ENCODE measurements around the gene ARHGEF10L.

Gene ARHGEF10L

DNA sequence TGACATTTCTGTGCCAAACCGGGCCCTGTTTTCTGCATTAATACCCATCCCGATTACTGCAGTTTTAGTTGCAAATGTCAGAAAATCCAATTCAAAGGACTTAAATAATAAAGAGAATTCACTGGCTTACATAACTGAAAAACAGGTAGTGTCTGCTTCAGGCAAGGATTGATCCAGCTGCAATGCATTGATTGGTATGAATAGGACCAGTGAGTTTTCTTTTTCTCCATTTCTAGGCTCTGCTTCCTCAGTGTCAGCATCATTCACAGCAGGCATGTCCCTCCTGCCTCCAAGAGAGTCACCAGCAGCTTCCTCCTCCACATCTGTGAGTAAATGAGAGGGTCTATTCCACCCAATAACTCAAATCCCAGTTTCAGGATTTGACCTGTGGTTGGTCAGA is 181.9 kb downstream of the ARHGEF10L start:
- peaks cover 20% of the 10 kb centered on the region for H3K27me3 Mint-ChIP-seq
- no peak overlapping the region for H3K4me3 Mint-ChIP-seq
- no peaks in the 10 kb centered on the region for H3K4me1 Mint-ChIP-seq (ENCODE audit: low read depth)

DNA sequence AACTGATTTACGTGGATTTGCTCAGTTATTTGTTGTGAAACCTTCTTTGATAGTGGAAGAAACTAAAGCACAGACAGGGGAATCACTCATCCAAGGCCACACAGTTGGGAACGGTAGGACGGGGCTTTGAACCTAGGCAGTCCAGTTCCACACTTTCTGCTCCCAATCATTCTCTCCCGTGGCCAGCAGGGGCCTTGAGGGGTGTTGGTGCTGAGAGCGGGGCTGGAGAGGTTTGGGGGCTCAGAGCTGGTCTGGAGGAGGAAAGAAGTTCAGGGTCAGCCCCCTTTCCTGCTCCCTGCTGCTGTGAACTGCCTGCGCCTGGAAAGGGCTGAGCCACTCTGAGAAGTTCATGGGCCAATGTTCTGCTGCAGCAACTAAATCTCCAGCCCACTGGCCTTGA is 184.2 kb downstream of the ARHGEF10L start:
- H3K27ac Mint-ChIP-seq = no peak overlapping the region
- H3K36me3 Mint-ChIP-seq (ENCODE audit: low read depth) = no peaks in the 10 kb centered on the region
- peaks cover 17% of the 10 kb centered on the region for H3K27me3 Mint-ChIP-seq
- intact Hi-C loops (cut with micrococcal nuclease) = no loop called here
- no peak overlapping the region for H3K4me3 Mint-ChIP-seq
- H3K9me3 Mint-ChIP-seq = peaks cover 14% of the 10 kb centered on the region
- H3K4me1 Mint-ChIP-seq (ENCODE audit: low read depth) = no peaks in the 10 kb centered on the region

More for the DNA sequence above, 181.9 kb downstream of the ARHGEF10L start:
- H3K27ac Mint-ChIP-seq = no peak overlapping the region
- intact Hi-C loops (cut with micrococcal nuclease) = no loop called here
- H3K9me3 Mint-ChIP-seq = no peaks in the 10 kb centered on the region
- no peaks in the 10 kb centered on the region for H3K36me3 Mint-ChIP-seq (ENCODE audit: low read depth)

DNA sequence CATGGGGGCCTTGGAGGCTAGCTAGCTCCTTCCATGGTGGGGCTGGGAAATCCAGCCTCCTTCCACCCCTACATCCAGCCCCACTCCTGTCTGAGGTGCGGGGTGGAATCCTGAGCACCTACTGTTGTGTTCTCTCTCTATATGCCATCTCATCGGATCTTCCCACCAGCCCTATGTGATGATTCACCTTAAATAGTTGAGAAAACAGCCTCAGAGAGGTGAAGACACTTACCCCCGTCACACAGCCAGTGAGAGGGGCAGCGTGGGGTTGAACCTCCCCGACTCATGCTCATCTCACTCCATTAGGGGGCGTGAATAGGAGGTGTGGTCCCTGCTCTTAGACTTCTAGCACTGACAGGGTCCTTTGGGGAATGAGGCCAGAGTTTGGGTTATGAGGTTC is 184.7 kb downstream of the ARHGEF10L start:
- Mint-ChIP-seq H3K36me3 (ENCODE audit: low read depth) (no peaks in the 10 kb centered on the region), H3K4me3 (no peak overlapping the region), H3K27ac (no peak overlapping the region), H3K4me1 (ENCODE audit: low read depth) (no peaks in the 10 kb centered on the region), H3K9me3 (peaks cover 14% of the 10 kb centered on the region), H3K27me3 (peaks cover 17% of the 10 kb centered on the region)
- intact Hi-C loops (cut with micrococcal nuclease) = no loop called here

DNA sequence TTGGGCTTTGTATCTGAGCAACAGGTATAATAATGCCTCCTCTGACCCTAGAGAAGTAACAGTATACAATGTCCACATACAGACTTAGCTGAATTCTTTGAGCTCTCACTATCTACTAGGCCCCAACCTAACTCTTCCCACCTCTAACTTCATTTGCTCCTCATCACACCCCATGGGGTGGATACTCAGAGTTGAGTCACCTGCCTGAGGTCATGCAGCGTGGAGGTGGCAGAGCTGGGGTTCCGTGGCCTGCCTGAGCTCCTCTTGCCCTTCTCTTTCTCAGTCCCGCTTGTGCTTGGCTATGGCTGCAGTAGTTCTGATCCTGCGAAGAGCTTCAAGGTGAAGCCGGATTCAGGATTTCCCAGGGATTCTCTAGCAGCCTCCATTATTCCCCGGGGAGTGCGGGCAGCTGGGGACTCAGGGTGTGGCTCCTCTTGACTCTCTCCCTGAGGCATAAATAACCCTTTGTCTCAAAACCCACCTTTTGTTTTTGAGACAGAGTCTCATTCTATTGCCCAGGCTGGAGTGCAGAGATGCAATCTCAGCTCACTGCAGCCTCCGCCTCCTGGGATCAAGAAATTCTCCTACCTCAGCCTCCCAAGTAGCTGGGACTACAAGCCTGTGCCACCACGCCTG is 185.7 kb downstream of the ARHGEF10L start:
- Mint-ChIP-seq H3K27me3 (peaks cover 17% of the 10 kb centered on the region), H3K36me3 (ENCODE audit: low read depth) (no peaks in the 10 kb centered on the region), H3K4me1 (ENCODE audit: low read depth) (no peaks in the 10 kb centered on the region), H3K4me3 (no peak overlapping the region), H3K9me3 (peaks cover 14% of the 10 kb centered on the region), H3K27ac (no peak overlapping the region)
- intact Hi-C loops (cut with micrococcal nuclease) = no loop called here

DNA sequence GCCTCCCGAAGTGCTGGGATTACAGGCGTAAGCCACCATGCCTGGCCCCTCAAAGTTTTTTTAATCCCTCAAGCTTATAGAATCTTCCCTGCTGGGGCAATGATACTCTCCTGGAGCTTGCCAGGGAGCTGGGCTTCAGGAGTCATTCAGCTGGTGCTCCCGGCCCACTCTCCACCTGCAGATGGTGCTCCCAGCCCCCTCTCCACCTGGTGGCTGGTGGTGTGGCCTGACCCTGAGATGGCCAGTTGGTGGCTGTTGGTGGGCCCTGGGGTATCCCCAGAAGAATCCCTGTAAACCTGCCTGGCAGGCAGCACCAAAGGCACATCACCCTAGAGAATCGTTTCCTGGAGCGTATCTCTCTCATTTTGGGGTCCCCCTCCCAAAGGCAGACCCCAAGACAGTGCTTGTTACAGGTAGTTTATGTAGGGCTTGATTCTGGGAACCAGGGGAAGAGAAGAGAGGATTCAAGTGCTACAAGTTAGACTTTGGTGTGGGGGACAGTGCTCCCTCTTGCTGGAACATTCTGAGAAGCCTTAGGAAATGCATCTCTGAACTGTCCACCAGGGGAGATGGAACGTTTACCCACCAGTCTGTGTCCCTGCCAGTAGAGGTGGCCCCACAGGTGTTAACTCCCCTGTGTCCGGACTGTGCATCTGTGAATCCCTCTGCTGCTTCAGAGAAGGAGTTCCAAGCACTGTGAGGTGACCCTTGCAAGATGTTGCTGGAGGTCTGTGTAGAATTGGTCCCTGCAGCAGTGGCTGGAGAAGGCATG is 186.5 kb downstream of the ARHGEF10L start:
- peaks cover 14% of the 10 kb centered on the region for H3K9me3 Mint-ChIP-seq
- H3K27me3 Mint-ChIP-seq = peaks cover 17% of the 10 kb centered on the region
- no peaks in the 10 kb centered on the region for H3K36me3 Mint-ChIP-seq (ENCODE audit: low read depth)
- intact Hi-C loops (cut with micrococcal nuclease) = no loop called here
- H3K4me1 Mint-ChIP-seq (ENCODE audit: low read depth) = no peaks in the 10 kb centered on the region
- no peak overlapping the region for H3K4me3 Mint-ChIP-seq
- no peak overlapping the region for H3K27ac Mint-ChIP-seq

DNA sequence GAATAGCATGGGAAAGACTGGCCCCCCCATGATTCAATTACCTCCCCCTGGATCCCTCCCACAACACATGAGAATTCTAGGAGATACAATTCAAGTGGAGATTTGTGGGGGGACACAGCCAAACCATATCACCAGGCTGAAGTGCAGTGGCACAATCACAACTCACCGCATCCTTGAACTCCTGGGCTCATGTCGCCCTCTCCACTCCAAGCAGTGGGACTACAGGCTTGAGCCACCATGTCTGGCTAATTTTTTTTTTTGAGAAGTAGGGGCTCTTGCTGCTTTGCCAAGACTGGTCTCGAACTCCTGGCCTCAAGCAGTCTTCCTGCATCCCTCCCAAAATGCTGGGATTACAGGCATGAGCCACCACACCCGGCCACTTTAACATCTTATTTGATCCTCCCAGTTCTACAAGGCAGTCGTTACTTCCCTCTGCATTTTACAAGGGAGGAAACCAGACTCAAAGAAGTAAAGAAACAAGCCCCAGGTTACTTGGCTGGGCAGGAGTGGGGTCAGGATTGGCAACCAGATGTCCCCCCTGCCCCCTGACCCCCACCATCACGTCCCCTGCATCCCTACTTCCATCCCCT is 188.7 kb downstream of the ARHGEF10L start:
- Mint-ChIP-seq H3K4me1 (ENCODE audit: low read depth) (no peaks in the 10 kb centered on the region), H3K36me3 (ENCODE audit: low read depth) (no peaks in the 10 kb centered on the region), H3K9me3 (peaks cover 14% of the 10 kb centered on the region), H3K4me3 (no peak overlapping the region), H3K27ac (no peak overlapping the region), H3K27me3 (peaks cover 12% of the 10 kb centered on the region)
- intact Hi-C loops (cut with micrococcal nuclease) = no loop called here

DNA sequence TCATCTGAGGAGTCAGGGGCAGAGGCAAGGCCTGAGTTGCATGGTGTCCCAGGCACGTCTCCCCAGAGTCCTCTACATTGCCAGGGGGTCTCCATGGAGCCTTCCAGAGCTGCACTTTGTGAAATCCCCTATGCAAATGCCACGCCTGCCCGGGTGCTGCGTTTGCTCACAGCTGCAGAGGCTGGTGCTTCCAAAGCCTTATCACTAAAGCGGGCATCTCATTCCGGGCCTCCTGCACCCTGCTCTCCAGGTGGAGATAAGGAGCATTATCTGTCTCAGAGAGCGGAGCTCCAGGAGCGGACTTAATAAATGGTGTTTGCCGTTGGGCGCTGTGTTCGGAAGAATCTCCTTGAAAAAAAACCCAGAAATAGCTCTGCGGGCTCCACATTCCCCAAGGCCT is 189.8 kb downstream of the ARHGEF10L start:
- no peak overlapping the region for H3K27ac Mint-ChIP-seq
- intact Hi-C loops (cut with micrococcal nuclease) = no loop called here
- H3K4me3 Mint-ChIP-seq = no peak overlapping the region
- H3K9me3 Mint-ChIP-seq = peaks cover 14% of the 10 kb centered on the region
- H3K4me1 Mint-ChIP-seq (ENCODE audit: low read depth) = no peaks in the 10 kb centered on the region
- H3K27me3 Mint-ChIP-seq = peaks cover 4% of the 10 kb centered on the region
- no peaks in the 10 kb centered on the region for H3K36me3 Mint-ChIP-seq (ENCODE audit: low read depth)

DNA sequence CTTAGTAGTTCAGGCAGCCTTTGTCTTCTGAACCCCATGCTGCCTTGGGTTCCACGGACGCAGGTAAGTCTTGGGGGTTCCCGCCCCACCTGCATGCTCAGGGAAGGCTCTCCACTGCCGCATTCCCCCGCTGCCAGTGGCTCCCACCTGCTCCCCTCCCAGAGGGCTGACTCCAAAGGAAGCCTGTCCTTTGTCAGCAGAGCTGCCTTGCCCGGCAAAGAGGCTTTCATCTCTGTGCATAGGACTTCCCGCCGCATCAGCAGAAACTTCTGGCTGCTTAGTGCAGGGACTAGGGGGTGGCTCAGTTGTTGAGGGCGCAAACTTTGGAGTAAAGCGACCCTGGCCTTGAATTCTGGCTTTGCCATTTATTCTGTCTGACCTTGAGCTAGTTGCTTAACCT is 190.4 kb downstream of the ARHGEF10L start:
- no peak overlapping the region for H3K4me3 Mint-ChIP-seq

DNA sequence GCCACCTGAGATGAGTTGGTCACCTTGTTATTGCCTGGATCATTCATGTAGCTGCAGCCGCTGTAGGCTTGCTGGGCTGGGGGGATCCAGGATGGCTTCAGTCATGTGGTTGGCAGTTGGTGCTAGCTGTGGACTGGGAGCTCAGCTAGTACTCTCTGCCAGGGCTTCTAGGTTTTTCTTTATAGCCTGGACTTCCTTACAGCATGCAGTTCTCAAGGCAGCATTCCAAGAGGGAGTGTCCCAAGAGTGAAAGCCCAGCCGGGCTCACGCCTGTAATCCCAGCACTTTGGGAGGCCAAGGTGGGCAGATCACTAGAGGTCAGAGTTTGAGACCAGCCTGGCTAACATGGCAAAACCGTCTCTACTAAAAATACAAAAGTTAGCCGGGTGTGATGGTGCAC is 192.0 kb downstream of the ARHGEF10L start:
- Mint-ChIP-seq H3K9me3 (peaks cover 14% of the 10 kb centered on the region), H3K27me3 (peaks cover 5% of the 10 kb centered on the region), H3K27ac (no peak overlapping the region), H3K4me3 (no peak overlapping the region), H3K4me1 (ENCODE audit: low read depth) (no peaks in the 10 kb centered on the region), H3K36me3 (ENCODE audit: low read depth) (no peaks in the 10 kb centered on the region)
- intact Hi-C loops (cut with micrococcal nuclease) = no loop called here

More for the DNA sequence above, 190.4 kb downstream of the ARHGEF10L start:
- peaks cover 14% of the 10 kb centered on the region for H3K9me3 Mint-ChIP-seq
- intact Hi-C loops (cut with micrococcal nuclease) = no loop called here
- H3K27me3 Mint-ChIP-seq = peaks cover 4% of the 10 kb centered on the region
- H3K36me3 Mint-ChIP-seq (ENCODE audit: low read depth) = no peaks in the 10 kb centered on the region
- no peak overlapping the region for H3K27ac Mint-ChIP-seq
- H3K4me1 Mint-ChIP-seq (ENCODE audit: low read depth) = no peaks in the 10 kb centered on the region

DNA sequence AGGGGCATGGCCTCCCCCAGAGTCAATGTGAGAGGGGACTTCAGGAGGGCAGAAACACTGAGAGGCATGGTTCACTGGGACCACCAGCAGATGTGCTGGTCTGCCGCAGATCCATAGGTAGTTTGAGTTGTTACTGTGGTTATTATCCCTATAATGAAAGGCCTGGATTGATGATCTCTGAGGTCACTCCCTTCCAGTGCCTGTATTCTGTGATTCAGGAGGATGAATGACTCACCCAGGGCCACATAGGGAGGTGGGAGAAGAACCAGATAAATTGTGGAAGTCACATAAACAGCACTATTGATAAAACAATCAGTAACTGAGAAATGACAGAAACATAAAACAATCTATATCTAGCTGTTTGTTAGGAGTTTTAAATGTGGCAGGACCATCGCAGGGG is 193.0 kb downstream of the ARHGEF10L start:
- Mint-ChIP-seq H3K4me3 (no peak overlapping the region), H3K36me3 (ENCODE audit: low read depth) (no peaks in the 10 kb centered on the region), H3K9me3 (peaks cover 11% of the 10 kb centered on the region), H3K27me3 (peaks cover 8% of the 10 kb centered on the region), H3K27ac (no peak overlapping the region), H3K4me1 (ENCODE audit: low read depth) (no peaks in the 10 kb centered on the region)
- intact Hi-C loops (cut with micrococcal nuclease) = no loop called here

DNA sequence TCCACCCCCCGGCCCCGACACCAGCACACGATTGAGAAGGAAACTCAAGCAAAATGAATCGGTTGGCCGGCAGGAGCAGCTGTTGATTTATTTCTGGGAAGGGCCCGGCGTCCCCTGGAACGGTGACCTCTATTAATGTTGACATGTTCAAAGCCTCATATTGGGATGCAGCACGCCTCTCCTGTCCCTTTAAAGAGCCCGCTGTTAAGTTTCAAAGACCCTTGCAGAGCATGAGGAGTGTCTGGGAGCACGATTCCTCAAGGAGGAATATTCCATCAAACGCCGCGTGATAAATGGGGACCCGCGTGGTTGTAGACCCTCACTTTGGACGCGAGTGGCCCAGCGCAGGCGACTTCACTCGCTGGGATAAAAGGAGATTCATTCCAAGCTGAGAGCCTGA is 194.2 kb downstream of the ARHGEF10L start:
- H3K9me3 Mint-ChIP-seq = no peaks in the 10 kb centered on the region
- intact Hi-C loops (cut with micrococcal nuclease) = no loop called here
- H3K36me3 Mint-ChIP-seq (ENCODE audit: low read depth) = no peaks in the 10 kb centered on the region
- H3K4me1 Mint-ChIP-seq (ENCODE audit: low read depth) = no peaks in the 10 kb centered on the region
- H3K27me3 Mint-ChIP-seq = peaks cover 8% of the 10 kb centered on the region
- no peak overlapping the region for H3K4me3 Mint-ChIP-seq
- H3K27ac Mint-ChIP-seq = no peak overlapping the region

DNA sequence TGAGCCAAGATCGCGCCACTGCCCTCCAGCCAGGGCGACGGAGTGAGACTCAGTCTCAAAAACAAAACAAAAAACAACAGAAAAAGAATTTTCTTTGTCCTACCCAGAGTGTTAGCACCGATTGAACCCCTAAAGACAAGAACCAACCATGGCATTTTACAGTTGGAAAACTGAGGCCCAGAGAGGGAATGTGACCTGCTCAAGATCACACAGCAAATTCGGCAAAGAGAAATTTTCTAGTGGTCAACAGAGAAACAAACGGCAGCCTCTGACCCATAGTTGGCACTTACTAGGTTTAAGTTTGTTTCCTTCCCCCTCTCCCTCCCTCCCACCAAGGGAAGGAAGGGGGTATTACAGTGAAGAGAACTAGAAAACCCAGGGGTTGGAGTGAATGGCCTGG is 195.1 kb downstream of the ARHGEF10L start:
- H3K36me3 Mint-ChIP-seq (ENCODE audit: low read depth) = no peaks in the 10 kb centered on the region
- H3K4me1 Mint-ChIP-seq (ENCODE audit: low read depth) = no peaks in the 10 kb centered on the region

DNA sequence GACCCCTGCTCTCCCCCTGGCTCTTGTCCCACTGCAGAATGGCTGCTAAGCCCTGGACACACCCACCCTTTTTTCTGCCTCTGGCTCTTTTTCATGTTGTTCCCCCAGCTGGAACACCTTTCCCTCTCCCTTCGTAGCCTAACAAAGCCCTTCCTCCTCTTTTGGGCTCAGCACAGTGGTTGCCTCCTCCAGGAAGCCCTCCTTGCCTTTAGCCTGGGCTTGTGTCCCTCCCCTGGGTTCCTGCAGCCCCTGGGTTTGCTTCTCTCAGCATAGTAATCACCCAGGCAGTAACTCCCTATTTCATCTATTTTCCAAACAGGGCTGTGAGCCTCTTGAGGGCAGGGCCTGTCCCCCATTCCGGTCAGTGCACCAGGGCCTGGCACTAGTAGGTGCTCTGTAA is 195.8 kb downstream of the ARHGEF10L start:
- Mint-ChIP-seq H3K27ac (no peak overlapping the region), H3K36me3 (ENCODE audit: low read depth) (no peaks in the 10 kb centered on the region), H3K4me1 (ENCODE audit: low read depth) (no peaks in the 10 kb centered on the region), H3K27me3 (peaks cover 10% of the 10 kb centered on the region), H3K9me3 (no peaks in the 10 kb centered on the region), H3K4me3 (no peak overlapping the region)
- intact Hi-C loops (cut with micrococcal nuclease) = no loop called here

More for the DNA sequence above, 195.1 kb downstream of the ARHGEF10L start:
- peaks cover 9% of the 10 kb centered on the region for H3K27me3 Mint-ChIP-seq
- H3K4me3 Mint-ChIP-seq = no peak overlapping the region
- no peak overlapping the region for H3K27ac Mint-ChIP-seq
- no peaks in the 10 kb centered on the region for H3K9me3 Mint-ChIP-seq
- intact Hi-C loops (cut with micrococcal nuclease) = no loop called here

DNA sequence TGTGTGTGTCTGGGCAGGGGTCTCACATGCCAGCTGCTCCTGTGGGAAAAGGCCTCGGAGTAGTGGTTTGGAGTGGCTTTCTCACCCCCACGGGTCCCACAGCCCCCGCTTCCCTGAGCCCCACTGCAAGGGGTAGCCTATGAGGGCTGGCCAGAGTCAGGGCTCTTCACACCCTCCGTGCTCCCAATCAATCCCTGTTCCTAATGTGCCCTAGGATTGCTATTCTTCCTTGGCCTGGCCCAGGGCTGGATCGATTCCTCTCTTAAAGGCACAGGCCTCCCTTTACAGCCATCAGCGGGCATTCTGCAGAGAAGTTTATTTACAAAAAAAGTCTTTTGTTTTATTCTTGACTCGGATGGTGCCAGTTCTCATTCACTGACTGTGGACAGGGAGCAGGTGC is 196.3 kb downstream of the ARHGEF10L start:
- no peaks in the 10 kb centered on the region for H3K9me3 Mint-ChIP-seq
- peaks cover 14% of the 10 kb centered on the region for H3K27me3 Mint-ChIP-seq
- no peaks in the 10 kb centered on the region for H3K36me3 Mint-ChIP-seq (ENCODE audit: low read depth)
- no peak overlapping the region for H3K4me3 Mint-ChIP-seq
- H3K27ac Mint-ChIP-seq = no peak overlapping the region
- H3K4me1 Mint-ChIP-seq (ENCODE audit: low read depth) = no peaks in the 10 kb centered on the region
- intact Hi-C loops (cut with micrococcal nuclease) = no loop called here
